GM18505 (cell line): Measurements from ENCODE around the gene MYADML2.

Source experiments
- ATAC-seq: cut with Tn5 transposase; IDR thresholded peaks from one replicate; pipeline ENCODE4 v1.9.1; 2021; ENCODE audit not compliant: unreplicated experiment
- POLR2A ChIP-seq: IDR thresholded peaks from 4 replicates; pipeline ENCODE4 v1.6.1; 2011; ENCODE audit warnings: borderline replicate concordance; ENCODE audit not compliant: insufficient read depth, insufficient read length; ENCODE audit errors: extremely low read depth

MYADML2 gene, protein sequence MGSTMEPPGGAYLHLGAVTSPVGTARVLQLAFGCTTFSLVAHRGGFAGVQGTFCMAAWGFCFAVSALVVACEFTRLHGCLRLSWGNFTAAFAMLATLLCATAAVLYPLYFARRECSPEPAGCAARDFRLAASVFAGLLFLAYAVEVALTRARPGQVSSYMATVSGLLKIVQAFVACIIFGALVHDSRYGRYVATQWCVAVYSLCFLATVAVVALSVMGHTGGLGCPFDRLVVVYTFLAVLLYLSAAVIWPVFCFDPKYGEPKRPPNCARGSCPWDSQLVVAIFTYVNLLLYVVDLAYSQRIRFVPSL

DNA sequence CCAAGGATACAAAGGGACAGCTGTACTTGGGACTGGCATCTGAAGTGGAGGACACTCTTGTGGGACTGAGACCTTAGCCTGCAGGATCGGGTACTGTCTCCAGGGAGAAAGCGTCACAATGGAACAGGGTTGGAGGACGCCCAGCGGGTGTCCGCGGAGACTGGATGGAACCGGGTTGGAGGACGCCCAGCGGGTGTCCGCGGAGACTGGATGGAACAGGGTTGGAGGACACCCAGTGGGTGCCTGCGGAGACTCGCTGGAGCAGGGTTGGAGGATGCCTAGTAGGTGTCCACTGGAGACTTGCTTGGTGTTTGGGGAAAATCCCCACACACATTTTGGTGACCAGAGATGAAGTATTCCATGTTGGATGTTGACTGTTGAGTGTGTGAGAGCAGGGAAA is at the start of gene MYADML2:
MYADML2 (minus strand) TSS at position 45 of the 400 bp plus-strand sequence. CDS start 5,492 bp downstream, outside the sequence.
- TF ChIP-seq POLR2A: no peak
- no peak for ATAC-seq

GRCh38 chr17:81996232-81996756 is 49.3 kb upstream of the MYADML2 start:
- ATAC-seq: no peak
- no peak for TF ChIP-seq POLR2A

- no peak for TF ChIP-seq POLR2A
- ATAC-seq: no peak
Observed at GRCh38 chr17:81995463-81996231, 48.6 kb upstream of the MYADML2 start.

DNA sequence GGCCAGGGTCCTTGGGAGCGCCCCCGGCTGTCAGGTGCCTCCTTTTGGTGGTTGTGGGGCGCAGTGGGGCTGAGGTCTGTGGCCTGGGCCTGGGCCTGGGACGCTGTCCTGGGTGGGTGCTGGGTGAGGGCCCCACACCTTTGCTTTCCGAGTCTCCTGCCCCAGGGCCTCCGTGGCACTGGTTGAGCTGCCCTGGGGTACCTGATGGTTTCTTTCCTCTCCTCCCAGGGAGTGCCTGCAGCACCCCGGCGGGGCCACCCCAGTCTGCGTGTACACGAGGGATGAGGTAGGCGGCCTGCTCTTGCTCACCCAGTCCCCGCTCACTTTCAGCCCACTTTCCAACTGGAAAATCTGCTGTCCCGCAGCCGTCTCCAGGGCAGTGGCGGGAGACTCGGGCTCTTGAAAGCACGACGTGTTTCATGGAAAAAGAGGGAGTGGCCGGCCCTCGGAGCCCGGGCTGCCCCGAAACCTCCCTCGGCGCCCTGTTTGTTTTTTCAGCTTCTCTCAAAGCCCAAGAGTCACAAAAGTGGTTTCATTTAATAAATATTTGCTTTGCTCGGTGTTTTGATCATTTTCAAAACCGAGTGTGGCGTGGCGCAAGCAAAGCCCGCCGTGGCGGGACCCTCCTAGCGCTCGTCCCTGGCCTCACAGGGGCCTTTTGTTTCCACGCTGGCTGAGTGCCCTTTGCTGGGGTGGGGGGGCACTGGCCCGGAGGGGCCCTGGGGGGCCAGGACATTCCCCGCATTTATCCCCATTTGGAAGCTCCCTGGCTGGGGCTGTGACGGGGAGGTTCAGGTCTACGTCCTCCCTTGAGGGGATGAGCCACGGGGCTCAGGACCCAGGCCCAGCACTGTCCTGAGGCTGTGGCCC is 47.8 kb upstream of the MYADML2 start:
- no peak for ATAC-seq
- TF ChIP-seq POLR2A: no peak

GRCh38 chr17:81993729-81994592 is 46.9 kb upstream of the MYADML2 start:
- no peak for TF ChIP-seq POLR2A

DNA sequence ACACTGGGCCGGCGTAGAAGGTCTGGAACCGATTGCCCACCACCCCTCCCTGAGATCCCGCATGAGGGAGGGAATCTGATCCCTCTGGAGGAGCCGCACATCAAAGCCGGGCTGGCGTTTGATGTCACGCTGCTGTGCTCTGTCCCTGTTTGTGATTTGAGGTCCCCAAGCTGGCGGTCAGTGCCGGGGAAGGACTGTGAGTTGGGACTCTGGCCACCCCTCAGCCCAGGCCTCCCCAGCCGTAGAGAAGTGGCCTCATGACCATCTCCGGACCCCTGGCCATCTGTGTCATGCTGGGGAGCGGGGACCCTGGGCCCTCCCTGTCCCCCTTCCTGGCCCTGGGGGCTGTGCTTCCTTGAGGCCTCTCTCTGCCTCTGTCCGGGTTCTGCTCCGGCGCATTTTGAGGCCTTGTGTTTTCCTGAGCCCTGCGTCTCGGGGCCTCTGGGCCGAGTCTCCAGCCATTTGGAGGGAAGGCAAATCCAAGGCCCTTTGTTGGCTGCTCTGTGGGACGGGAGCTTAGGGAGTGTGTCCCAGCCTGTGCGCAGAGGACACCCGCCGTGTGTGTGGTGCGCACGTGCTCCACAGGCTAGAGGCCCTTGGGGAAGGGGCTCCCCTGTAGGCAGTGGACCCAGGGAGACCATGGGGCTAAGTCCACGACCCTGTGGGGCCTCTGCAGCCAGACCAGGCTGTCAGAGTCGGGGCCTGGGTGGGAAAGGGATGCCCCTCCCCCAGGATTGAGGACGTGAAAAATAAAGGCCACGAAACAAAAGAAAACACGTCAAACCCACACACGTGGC is 45.5 kb upstream of the MYADML2 start:
- no peak for TF ChIP-seq POLR2A
- no peak for ATAC-seq

More at GRCh38 chr17:81993729-81994592, 46.9 kb upstream of the MYADML2 start:
- no peak for ATAC-seq

DNA sequence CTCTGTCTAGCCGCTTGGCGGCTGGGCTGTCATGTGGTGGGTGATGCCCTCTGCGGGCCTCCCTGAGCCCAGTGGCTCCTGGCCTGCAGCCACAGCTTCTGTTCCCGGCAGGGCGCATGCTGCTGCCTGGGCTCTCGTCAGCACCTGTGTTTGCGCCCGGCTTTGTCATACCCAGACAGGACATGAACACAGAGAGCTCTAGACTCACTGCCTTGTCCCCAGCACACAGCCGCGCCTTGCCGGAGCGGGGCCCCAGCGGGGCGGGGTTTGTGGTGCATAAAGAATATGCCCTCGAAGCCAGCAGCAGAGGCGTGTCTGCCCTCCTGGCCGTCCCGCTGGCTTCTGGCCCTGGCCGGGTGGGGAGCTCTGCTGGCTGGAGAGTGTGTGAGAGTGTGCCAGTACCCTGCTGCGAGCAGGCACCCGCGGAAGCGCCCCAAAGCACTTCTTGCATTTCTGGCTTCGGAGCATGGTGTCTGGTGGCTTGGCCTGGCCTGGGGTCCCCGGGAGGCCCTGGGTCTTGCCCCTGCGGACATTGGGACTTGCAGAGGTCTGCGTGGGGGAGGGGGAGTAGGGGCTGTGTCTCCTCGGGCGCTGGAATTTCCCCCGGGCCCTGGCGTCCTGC is 44.8 kb upstream of the MYADML2 start:
- no peak for ATAC-seq
- TF ChIP-seq POLR2A: no peak

DNA sequence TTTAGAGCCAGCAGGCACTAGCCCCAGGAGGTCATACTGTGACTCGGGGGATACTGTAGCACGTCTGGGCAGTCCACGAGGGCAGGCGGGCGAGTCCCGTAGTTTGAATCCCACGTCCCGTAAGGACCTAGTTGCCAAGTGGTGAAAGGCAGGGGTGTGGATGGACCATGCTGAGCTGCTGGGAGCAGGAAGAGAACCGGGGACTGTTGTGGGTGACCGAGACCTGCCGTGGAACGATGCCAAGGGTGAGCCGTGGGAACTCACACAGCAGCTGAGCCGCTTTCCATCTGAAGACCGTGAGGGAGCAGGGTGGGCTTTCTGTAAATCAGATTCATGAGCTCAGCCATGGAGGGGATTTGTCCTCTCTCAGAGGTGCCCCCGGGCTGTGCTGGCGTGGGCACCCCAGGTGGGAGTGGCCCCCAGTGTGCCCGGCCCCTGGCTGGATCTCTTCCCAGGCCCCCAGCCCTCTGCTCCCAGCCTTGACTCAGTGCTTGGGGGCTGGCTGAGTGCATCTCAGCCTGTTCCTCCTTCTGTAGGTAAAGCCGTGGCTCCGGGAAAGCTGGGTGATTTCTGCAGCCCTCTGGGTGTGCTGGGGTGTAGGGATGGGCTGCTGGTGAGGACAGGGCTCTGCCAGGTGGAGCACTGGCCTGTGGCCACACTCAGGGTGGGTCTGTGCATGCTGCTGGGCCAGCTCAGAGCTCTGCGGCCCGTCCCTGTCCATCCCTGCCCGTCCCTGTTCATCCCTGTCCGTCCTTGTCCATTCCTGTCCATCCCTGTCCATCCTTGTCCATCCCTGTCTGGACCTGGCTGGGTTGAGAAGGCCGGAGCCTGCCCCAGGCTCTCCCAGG is 44.0 kb upstream of the MYADML2 start:
- no peak for ATAC-seq
- no peak for TF ChIP-seq POLR2A

GRCh38 chr17:81987161-81987770 is 40.2 kb upstream of the MYADML2 start:
- ATAC-seq: no peak
- TF ChIP-seq POLR2A: no peak

GRCh38 chr17:81986606-81987005 is 39.6 kb upstream of the MYADML2 start:
- no peak for TF ChIP-seq POLR2A
- ATAC-seq: no peak

DNA sequence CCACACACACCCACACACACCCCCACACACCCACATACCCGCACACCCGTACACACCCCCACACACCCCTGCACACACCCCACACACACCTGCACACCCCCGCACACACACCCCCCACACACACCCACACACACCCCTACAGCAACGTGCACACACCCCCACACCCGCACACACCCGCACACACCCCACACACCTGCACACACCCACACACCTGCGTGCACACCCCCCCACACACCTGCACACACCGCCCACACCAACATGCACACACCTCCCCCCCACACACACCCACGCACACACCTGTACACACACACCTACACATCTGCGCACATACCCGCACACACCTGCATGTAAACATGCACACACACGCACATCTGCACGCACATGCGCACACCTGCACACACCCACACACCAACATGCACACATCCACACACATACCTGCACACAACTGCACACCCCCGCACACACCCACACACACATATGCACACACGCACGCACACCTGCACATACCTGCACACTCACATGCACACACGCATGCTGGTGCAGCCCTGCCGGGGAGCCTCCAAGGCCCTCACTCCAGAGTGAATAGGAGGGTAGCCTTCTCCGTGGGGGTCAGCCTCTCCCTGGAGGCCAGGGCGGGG is 37.9 kb upstream of the MYADML2 start:
- no peak for ATAC-seq
- no peak for TF ChIP-seq POLR2A
